Heart left ventricle (tissue), 13 donors: ENCODE measurements around the gene SLX9.

ENCODE experiments used
- CTCF ChIP-seq, 12 donors: fragments of 200-600 bp; sonication (generic) in 4 of 12; IDR thresholded peaks; one replicate each; pipeline versions ENCODE4 v1.5.0 to v1.8.0; 2018 to 2022; ENCODE audit warnings: antibody characterized with exemption in 12 of 12, mild to moderate bottlenecking in 5 of 12
- POLR2A ChIP-seq, 2 donors: fragments of 450-650 bp; IDR thresholded peaks; one replicate each; pipeline ENCODE4 v1.6.1; 2017; ENCODE audit warnings: antibody characterized with exemption in 2 of 2, mild to moderate bottlenecking in 2 of 2, moderate library complexity in 2 of 2
- donor health status: ischemic (EF 13 %, LVEDD 7.1; RV severe dilation, severe dysfunction).
- donor health status: DM: no; HTN: yes; CAD: no.
- donor health status: DM: no; HTN: no; CAD: no.
- donor health status: ischemic (EF 25% LVEDD 6.9; RV normal size, moderate dysfunction).
- donor health status: ischemic (EF 25% LVEDD 5.7; RV mildly dilated, moderate dysfunction).
- donor health status: ischemic (EF 35%, LVEDD 5.7; RV mildly dilated, moderate dysfunction).
- donor health status: nonischemic (EF 11% LVEDD 7.7; RV severe dilation, severe dysfunction).
- donor health status: DM: yes; HTN: yes; CAD: no.
- donor health status: PGD.
- donor health status: ischemic (EF 29% LVEDD 5.4; RV normal size, mild dysfunction).
- donor health status: nonischemic (EF 23%, LVEDD 6.1; RV moderate dilation, normal function).

DNA sequence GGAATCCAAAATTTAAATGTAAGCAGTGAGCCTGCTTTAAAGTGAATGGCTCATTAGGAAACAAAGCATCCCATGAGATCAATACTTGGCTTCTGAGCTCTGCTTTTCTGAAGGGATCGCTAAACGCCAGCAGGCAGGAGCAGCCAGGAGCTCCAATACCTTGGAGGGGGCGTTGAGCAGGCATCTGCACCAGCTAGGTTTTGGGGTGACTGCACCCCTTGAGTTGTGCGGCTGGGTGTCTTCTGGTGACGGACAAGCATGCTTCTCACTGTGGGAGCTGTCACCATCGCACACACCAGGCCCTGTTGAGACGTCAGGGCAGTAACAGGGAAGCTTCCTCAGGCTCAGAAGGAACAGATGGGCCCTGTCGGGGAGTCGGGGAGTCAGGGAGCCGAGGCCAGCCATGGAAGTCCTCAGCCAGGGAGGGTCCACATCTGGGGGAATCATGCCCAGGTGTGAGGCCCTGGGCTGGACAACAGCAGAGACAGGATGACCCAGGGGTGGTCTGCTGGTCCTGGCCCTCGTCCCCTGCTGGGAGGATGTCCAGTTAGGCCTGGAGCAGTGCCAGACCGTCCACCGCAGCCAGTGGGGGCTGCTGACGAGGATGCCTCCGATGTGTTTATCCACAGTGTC, 76.7 kb downstream of the SLX9 start:
- no peak for TF ChIP-seq CTCF (IDR thresholded peaks at IDR 0.05)
- TF ChIP-seq POLR2A (IDR thresholded peaks at IDR 0.05), result no peak
